ENCODE data around the gene TMEM63C.

DNA sequence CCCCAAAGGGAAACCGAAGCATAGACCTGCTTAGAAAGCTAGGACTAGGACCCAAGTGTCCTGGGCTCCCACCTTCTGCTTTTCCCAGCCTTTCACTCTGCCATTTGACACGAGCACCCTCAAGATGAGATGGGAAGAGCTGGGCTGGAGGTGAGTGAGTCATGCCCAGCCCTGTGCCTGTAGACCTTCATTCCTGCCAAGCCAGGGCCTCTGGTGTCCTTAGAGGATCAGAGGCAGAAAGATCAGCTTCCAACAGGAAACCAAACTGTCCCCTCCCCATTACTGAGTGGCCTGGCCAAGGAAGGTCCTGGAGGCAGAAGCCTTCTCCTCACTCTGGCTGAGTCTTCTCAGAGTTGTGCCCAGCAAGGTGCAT is 3.5 kb downstream of the TMEM63C start:
- TF ChIP-seq, protein P1, sequence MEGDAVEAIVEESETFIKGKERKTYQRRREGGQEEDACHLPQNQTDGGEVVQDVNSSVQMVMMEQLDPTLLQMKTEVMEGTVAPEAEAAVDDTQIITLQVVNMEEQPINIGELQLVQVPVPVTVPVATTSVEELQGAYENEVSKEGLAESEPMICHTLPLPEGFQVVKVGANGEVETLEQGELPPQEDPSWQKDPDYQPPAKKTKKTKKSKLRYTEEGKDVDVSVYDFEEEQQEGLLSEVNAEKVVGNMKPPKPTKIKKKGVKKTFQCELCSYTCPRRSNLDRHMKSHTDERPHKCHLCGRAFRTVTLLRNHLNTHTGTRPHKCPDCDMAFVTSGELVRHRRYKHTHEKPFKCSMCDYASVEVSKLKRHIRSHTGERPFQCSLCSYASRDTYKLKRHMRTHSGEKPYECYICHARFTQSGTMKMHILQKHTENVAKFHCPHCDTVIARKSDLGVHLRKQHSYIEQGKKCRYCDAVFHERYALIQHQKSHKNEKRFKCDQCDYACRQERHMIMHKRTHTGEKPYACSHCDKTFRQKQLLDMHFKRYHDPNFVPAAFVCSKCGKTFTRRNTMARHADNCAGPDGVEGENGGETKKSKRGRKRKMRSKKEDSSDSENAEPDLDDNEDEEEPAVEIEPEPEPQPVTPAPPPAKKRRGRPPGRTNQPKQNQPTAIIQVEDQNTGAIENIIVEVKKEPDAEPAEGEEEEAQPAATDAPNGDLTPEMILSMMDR (conservative IDR thresholded peaks at IDR 0.05 in 1 of 2, IDR thresholded peaks at IDR 0.05 in 1 of 2; ENCODE audit: extremely low read depth in 1 of 2, insufficient read depth in 1 of 2, low read depth in 1 of 2, low read length in 2 of 2), result no peak
- no peak for TF ChIP-seq EZH2 (IDR thresholded peaks at IDR 0.05; ENCODE audit: borderline replicate concordance, low read length)
